CD8-positive, alpha-beta memory T cell (primary cell): ENCODE data around the gene EGR4. TPM values are rescaled to one million over a fixed set of nuclear protein-coding genes. Genes with fewer than 3 reads are reported as not detected.

Experiments used
- CTCF ChIA-PET: fragments of 350-600 bp; sonication (Branson Sonifier 250); formaldehyde crosslinking; loops from one replicate; lab custom pipeline; 2021; ENCODE audit warnings: antibody characterized with exemption; lab: Charles Lee
- POLR2A ChIA-PET: fragments of 350-600 bp; sonication (Branson Sonifier 250); formaldehyde crosslinking; loops from one replicate; lab custom pipeline; 2021; ENCODE audit warnings: antibody characterized with exemption; lab: Charles Lee
- DNase-seq, 5 donors: peaks; one replicate each; pipeline versions ENCODE4 v3.0.0 to v3.0.0-alpha.2; 2020 to 2022; ENCODE audit warnings: mixed read lengths in 1 of 5
- H3K27ac ChIP-seq: one replicate; pipeline ENCODE4 v1.7.0; 2013; ENCODE audit warnings: low read depth, mild to moderate bottlenecking, low read length, moderate library complexity
- H3K27me3 ChIP-seq: 2 replicates; pipeline ENCODE4 v1.7.0; 2013; ENCODE audit warnings: low read length, mild to moderate bottlenecking; ENCODE audit not compliant: insufficient read depth, poor library complexity, severe bottlenecking
- H3K36me3 ChIP-seq: 2 replicates; pipeline ENCODE4 v1.7.0; 2013; ENCODE audit warnings: mild to moderate bottlenecking, low read length, moderate library complexity; ENCODE audit not compliant: insufficient read depth
- H3K4me1 ChIP-seq: 2 replicates; pipeline ENCODE4 v1.7.0; 2013; ENCODE audit warnings: mild to moderate bottlenecking, low read length, moderate library complexity; ENCODE audit not compliant: insufficient read depth
- H3K4me3 ChIP-seq: 2 replicates; pipeline ENCODE4 v1.7.0; 2013; ENCODE audit warnings: mild to moderate bottlenecking, low read length
- H3K9me3 ChIP-seq: 2 replicates; pipeline ENCODE4 v1.7.0; 2013; ENCODE audit warnings: mild to moderate bottlenecking, low read length
- H3K27ac Mint-ChIP-seq, 8 donors: one replicate each; pipeline ENCODE4 v1.8.0; 2020 to 2021; ENCODE audit warnings: mixed read lengths in 8 of 8, mild to moderate bottlenecking in 6 of 8, inconsistent platforms in 3 of 8, moderate library complexity in 3 of 8
- H3K27me3 Mint-ChIP-seq, 2 donors: one replicate each; pipeline ENCODE4 v1.8.0; 2020 to 2021; ENCODE audit warnings: mixed read lengths in 2 of 2, mild to moderate bottlenecking in 1 of 2, moderate library complexity in 1 of 2
- H3K36me3 Mint-ChIP-seq, 3 donors: one replicate each; pipeline ENCODE4 v1.8.0; 2020 to 2021; ENCODE audit warnings: mixed read lengths in 3 of 3, inconsistent platforms in 1 of 3, mild to moderate bottlenecking in 1 of 3
- H3K4me1 Mint-ChIP-seq, 3 donors: one replicate each; pipeline ENCODE4 v1.8.0; 2020 to 2021; ENCODE audit warnings: mixed read lengths in 3 of 3, inconsistent platforms in 1 of 3, mild to moderate bottlenecking in 1 of 3
- H3K4me3 Mint-ChIP-seq, 7 donors: one replicate each; pipeline ENCODE4 v1.8.0; 2020 to 2021; ENCODE audit warnings: mixed read lengths in 7 of 7, mild to moderate bottlenecking in 6 of 7, moderate library complexity in 4 of 7, inconsistent platforms in 2 of 7
- H3K9me3 Mint-ChIP-seq, 5 donors: one replicate each; pipeline ENCODE4 v1.8.0; 2020 to 2022; ENCODE audit warnings: mixed read lengths in 5 of 5, mild to moderate bottlenecking in 3 of 5, moderate library complexity in 2 of 5, inconsistent platforms in 1 of 5
- polyA plus RNA-seq: library from polyadenylated mRNA; unstranded; fragments of 300-500 nt; fragmentation: Illumina TruSeq; gene quantifications from one replicate; pipeline ENCODE4 v1.2.3, GENCODE V29; 2021
- total RNA-seq, 2 experiments: library from RNA; stranded (reverse); gene quantifications; one replicate each; pipeline ENCODE4 v1.2.3, GENCODE V29; 2021

Gene EGR4
- total and polyA plus RNA-seq, 3 experiments from 2014 or later = 0.31 to 0.55 TPM; not detected in 1

DNA sequence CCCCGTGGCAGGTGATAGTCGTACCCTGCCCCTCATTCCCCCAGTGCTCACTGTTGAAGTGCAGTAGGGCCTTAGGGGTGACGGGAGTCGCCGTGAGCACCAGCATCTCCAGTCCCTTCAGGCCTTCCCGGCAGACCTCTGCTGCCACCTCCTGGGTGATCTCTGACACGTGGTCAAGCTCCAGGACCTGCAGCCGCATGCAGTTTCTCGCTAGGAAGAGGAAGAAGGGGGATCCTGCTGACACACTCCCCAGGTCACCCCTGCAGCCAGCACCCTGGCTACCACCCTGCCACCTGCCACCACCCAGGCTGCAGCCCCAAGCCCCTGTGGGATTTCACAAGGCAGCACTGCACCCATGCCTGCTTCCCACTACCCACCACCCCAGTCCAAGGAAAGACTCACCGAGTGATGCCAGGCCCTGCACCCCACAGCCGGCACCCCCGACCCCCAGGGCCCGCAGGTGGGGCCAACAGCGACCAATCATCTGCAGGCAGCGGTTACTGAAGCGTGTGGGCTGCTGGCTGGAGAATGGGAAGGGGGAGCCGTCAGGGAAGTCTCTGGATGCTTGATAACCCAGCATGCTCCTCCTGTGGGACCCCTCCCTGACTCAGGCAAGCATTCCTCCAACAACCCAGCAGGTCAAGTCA lies 32.9 kb downstream of the EGR4 start:
- peaks cover 0 to 1% of the 10 kb centered on the region in 2 donors for H3K27me3 Mint-ChIP-seq
- DNase-seq = no peak
- POLR2A ChIA-PET = no interaction called here
- Histone ChIP-seq H3K4me1 (no peaks in the 10 kb centered on the region), H3K27ac (no peak overlapping the region), H3K9me3 (no peaks in the 10 kb centered on the region), H3K27me3 (no peaks in the 10 kb centered on the region), H3K36me3 (no peaks in the 10 kb centered on the region), H3K4me3 (no peak overlapping the region)
- no peaks in the 10 kb centered on the region for H3K9me3 Mint-ChIP-seq
- peaks cover 0 to 51% (median 4%) of the 10 kb centered on the region in 3 donors for H3K36me3 Mint-ChIP-seq
- H3K4me1 Mint-ChIP-seq = peaks cover 0 to 15% (median 2%) of the 10 kb centered on the region in 3 donors
- CTCF ChIA-PET = no interaction called here
- H3K4me3 Mint-ChIP-seq = no peak overlapping the region
- no peak overlapping the region for H3K27ac Mint-ChIP-seq

DNA sequence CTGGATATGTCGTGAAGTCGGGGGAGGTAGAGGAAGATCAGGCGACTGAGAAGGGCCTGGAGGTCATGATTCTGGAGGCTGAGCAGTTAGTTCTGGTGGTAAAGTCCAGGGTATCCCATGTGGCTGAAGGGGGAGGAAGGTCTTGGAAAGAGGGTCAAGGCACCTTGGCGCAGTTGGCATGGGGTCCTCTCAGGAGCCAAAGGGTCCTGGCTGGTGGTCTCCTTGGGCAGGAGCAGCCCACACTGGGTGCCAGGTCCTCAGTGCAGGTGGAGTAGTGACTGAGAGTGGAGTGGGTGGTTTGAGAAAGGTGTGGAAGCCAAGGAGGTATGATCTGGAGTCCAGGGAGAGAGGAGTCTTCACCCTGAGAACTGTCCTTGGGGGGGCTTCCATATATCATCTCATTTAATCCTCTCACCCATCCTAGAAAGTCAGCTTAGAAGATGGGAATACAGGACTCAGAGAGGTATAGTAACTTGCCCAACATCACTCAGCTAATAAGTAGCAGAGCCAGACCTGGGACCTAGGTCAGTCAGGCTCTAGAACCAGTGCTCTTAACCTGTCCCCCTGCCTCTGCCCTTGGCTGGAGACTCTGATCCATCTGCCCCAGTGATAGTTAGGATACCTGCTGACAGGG lies 33.5 kb downstream of the EGR4 start:
- Mint-ChIP-seq H3K4me3 (no peak overlapping the region), H3K27ac (peak overlapping the region in 1 of 8 donors; percentile 94), H3K9me3 (no peaks in the 10 kb centered on the region), H3K27me3 (peaks cover 0 to 2% of the 10 kb centered on the region in 2 donors), H3K4me1 (peaks cover 0 to 15% (median 2%) of the 10 kb centered on the region in 3 donors), H3K36me3 (peaks cover 0 to 51% (median 4%) of the 10 kb centered on the region in 3 donors)
- no peaks in the 10 kb centered on the region for H3K27me3 ChIP-seq
- CTCF ChIA-PET = interaction anchor here (2.0 kb wide), 1 partner anchor 24 kb away, joined by 5 read pairs; no protein-coding TSS in a partner anchor
- no peaks in the 10 kb centered on the region for H3K9me3 ChIP-seq
- POLR2A ChIA-PET = no interaction called here
- H3K4me1 ChIP-seq = no peaks in the 10 kb centered on the region
- H3K27ac ChIP-seq = no peak overlapping the region
- DNase-seq = no peak
- H3K36me3 ChIP-seq = no peaks in the 10 kb centered on the region
- no peak overlapping the region for H3K4me3 ChIP-seq

- no peaks in the 10 kb centered on the region for H3K9me3 Mint-ChIP-seq
- ChIA-PET POLR2A (no interaction called here), CTCF (interaction anchor here (2.0 kb wide), 1 partner anchor 23 kb away, joined by 5 read pairs; no protein-coding TSS in a partner anchor)
- no peak overlapping the region for H3K4me3 ChIP-seq
- H3K9me3 ChIP-seq = no peaks in the 10 kb centered on the region
- peaks cover 2% of the 10 kb centered on the region for H3K36me3 ChIP-seq
- H3K4me1 Mint-ChIP-seq = peaks cover 0 to 15% (median 2%) of the 10 kb centered on the region in 3 donors
- H3K36me3 Mint-ChIP-seq = peaks cover 0 to 50% (median 4%) of the 10 kb centered on the region in 3 donors
- no peak overlapping the region for H3K27ac ChIP-seq
- no peak for DNase-seq
- no peak overlapping the region for H3K27ac Mint-ChIP-seq
- H3K27me3 ChIP-seq = no peaks in the 10 kb centered on the region
- no peaks in the 10 kb centered on the region for H3K4me1 ChIP-seq
- H3K27me3 Mint-ChIP-seq = peaks cover 0 to 2% of the 10 kb centered on the region in 2 donors
- H3K4me3 Mint-ChIP-seq = no peak overlapping the region
These were observed 34.1 kb downstream of the EGR4 start for GRCh38 chr2:73259276-73259675.

- H3K27ac Mint-ChIP-seq = peak overlapping the region in 1 of 8 donors; percentile 66
- no peaks in the 10 kb centered on the region for H3K27me3 ChIP-seq
- peaks cover 0 to 50% (median 4%) of the 10 kb centered on the region in 3 donors for H3K36me3 Mint-ChIP-seq
- no peaks in the 10 kb centered on the region for H3K9me3 ChIP-seq
- ChIA-PET POLR2A (no interaction called here), CTCF (interaction anchor here (2.0 kb wide), 1 partner anchor 23 kb away, joined by 5 read pairs; no protein-coding TSS in a partner anchor)
- peaks cover 0 to 2% of the 10 kb centered on the region in 2 donors for H3K27me3 Mint-ChIP-seq
- peaks cover 0 to 15% (median 2%) of the 10 kb centered on the region in 3 donors for H3K4me1 Mint-ChIP-seq
- no peak overlapping the region for H3K4me3 ChIP-seq
- no peaks in the 10 kb centered on the region for H3K9me3 Mint-ChIP-seq
- H3K4me3 Mint-ChIP-seq = no peak overlapping the region
- H3K27ac ChIP-seq = no peak overlapping the region
- DNase-seq = no peak
- peaks cover 6% of the 10 kb centered on the region for H3K36me3 ChIP-seq
- no peaks in the 10 kb centered on the region for H3K4me1 ChIP-seq
These were observed 34.5 kb downstream of the EGR4 start for GRCh38 chr2:73258913-73259215.

- H3K9me3 Mint-ChIP-seq = no peaks in the 10 kb centered on the region
- Histone ChIP-seq H3K9me3 (no peaks in the 10 kb centered on the region), H3K4me3 (no peak overlapping the region), H3K27ac (no peak overlapping the region), H3K36me3 (peaks cover 9% of the 10 kb centered on the region), H3K27me3 (no peaks in the 10 kb centered on the region), H3K4me1 (no peaks in the 10 kb centered on the region)
- ChIA-PET POLR2A (interaction anchor here (0.8 kb wide), 1 partner anchor 13 kb away, joined by 3 read pairs; no protein-coding TSS in a partner anchor), CTCF (interaction anchor here (1.0 to 2.0 kb wide), 3 partner anchors 10 to 22 kb away, joined by 3 to 5 read pairs (median 4); no protein-coding TSS in a partner anchor)
- no peak overlapping the region for H3K4me3 Mint-ChIP-seq
- H3K4me1 Mint-ChIP-seq = peaks cover 0 to 15% (median 2%) of the 10 kb centered on the region in 3 donors
- no peak overlapping the region for H3K27ac Mint-ChIP-seq
- no peak for DNase-seq
- H3K36me3 Mint-ChIP-seq = peaks cover 0 to 50% (median 4%) of the 10 kb centered on the region in 3 donors
- H3K27me3 Mint-ChIP-seq = peaks cover 0 to 2% of the 10 kb centered on the region in 2 donors
These were observed 35.0 kb downstream of the EGR4 start for GRCh38 chr2:73258186-73258912.

- POLR2A ChIA-PET = interaction anchor here (0.8 kb wide), 1 partner anchor 14 kb away, joined by 3 read pairs; no protein-coding TSS in a partner anchor
- no peaks in the 10 kb centered on the region for H3K4me1 ChIP-seq
- peaks cover 0 to 2% of the 10 kb centered on the region in 2 donors for H3K27me3 Mint-ChIP-seq
- no peaks in the 10 kb centered on the region for H3K27me3 ChIP-seq
- peaks cover 0 to 15% (median 2%) of the 10 kb centered on the region in 3 donors for H3K4me1 Mint-ChIP-seq
- H3K27ac Mint-ChIP-seq = peak overlapping the region in 3 of 8 donors; percentile 22 to 83 (median 54)
- no peak overlapping the region for H3K4me3 ChIP-seq
- peaks cover 0 to 52% (median 4%) of the 10 kb centered on the region in 3 donors for H3K36me3 Mint-ChIP-seq
- H3K9me3 ChIP-seq = no peaks in the 10 kb centered on the region
- H3K27ac ChIP-seq = no peak overlapping the region
- no peaks in the 10 kb centered on the region for H3K9me3 Mint-ChIP-seq
- peaks cover 17% of the 10 kb centered on the region for H3K36me3 ChIP-seq
- no peak overlapping the region for H3K4me3 Mint-ChIP-seq
- CTCF ChIA-PET = interaction anchor here (0.9 to 2.0 kb wide), 5 partner anchors 11 to 45 kb away, joined by 3 to 6 read pairs (median 5); partner anchors contain the start of gene PRADC1
- DNase-seq = no peak
These were observed 35.8 kb downstream of the EGR4 start for GRCh38 chr2:73257425-73258125.

GRCh38 chr2:73257021-73257420 lies 36.3 kb downstream of the EGR4 start:
- Mint-ChIP-seq H3K9me3 (no peaks in the 10 kb centered on the region), H3K4me1 (peaks cover 0 to 15% (median 2%) of the 10 kb centered on the region in 3 donors), H3K4me3 (no peak overlapping the region), H3K36me3 (peaks cover 0 to 53% (median 4%) of the 10 kb centered on the region in 3 donors), H3K27ac (peak overlapping the region in 2 of 8 donors; percentile 54 to 73), H3K27me3 (peaks cover 0 to 2% of the 10 kb centered on the region in 2 donors)
- H3K27ac ChIP-seq = no peak overlapping the region
- no peak overlapping the region for H3K4me3 ChIP-seq
- peaks cover 20% of the 10 kb centered on the region for H3K36me3 ChIP-seq
- H3K27me3 ChIP-seq = no peaks in the 10 kb centered on the region
- POLR2A ChIA-PET = no interaction called here
- CTCF ChIA-PET = interaction anchor here (0.9 to 1.2 kb wide), 2 partner anchors 24 to 44 kb away, joined by 5 to 6 read pairs; partner anchors contain the start of gene PRADC1
- no peaks in the 10 kb centered on the region for H3K4me1 ChIP-seq
- no peak for DNase-seq
- H3K9me3 ChIP-seq = no peaks in the 10 kb centered on the region
